ENCODE results near the gene SERINC5.

SERINC5 gene

DNA sequence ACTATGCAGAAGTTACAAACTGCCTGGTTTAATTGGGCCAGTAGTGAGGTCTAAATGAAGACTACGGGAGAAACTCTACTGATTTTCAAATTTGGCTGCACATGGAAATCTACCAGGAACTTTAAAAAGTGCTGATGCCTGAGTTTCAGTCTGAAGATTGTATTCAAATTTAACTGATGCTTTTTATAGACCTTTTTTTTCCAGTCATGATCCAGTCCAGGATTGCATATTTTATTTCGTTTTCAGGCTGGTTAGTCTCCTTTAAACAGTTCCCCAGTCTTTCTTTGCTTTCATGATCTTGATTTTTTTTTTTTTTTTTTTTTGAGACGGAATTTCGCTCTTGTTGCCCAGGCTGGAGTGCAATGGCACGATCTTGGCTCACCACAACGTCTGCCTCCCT lies 40.3 kb upstream of the SERINC5 start:
- no peak for ATAC-seq (ENCODE audit: low read depth)

DNA sequence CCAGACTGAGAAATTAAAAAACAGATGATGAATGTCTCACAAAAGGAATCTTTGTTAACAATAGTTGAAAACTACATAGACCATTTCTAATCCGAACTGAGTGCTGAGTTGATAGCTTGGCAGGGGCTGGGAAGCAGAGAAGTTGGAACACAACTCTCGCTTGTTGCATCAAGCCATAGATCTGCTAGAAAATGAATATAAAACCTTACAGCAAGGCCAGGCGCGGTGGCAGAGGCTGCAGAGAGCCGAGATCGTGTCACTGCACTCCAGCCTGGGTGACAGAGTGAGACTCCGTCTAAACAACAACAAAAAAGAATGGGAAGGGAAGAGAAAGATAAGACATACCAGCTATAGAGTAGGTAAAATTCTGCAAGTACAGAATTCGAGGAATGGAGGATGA lies 35.9 kb upstream of the SERINC5 start:
- DNase-seq (ENCODE audit: low spot score) (no peak), ATAC-seq (ENCODE audit: low read depth) (no peak)
- H3K4me1 ChIP-seq (ENCODE audit: insufficient read depth, poor library complexity, severe bottlenecking): no peaks in the 10 kb centered on the region
- no peaks in the 10 kb centered on the region for H3K9me3 ChIP-seq (ENCODE audit: severe bottlenecking)
- no peaks in the 10 kb centered on the region for H3K36me3 ChIP-seq (ENCODE audit: low read depth)
- no peak overlapping the region for H3K4me3 ChIP-seq (ENCODE audit: severe bottlenecking)
- no peak overlapping the region for H3K27ac ChIP-seq (ENCODE audit: poor library complexity, severe bottlenecking)
- TF ChIP-seq, protein P1, sequence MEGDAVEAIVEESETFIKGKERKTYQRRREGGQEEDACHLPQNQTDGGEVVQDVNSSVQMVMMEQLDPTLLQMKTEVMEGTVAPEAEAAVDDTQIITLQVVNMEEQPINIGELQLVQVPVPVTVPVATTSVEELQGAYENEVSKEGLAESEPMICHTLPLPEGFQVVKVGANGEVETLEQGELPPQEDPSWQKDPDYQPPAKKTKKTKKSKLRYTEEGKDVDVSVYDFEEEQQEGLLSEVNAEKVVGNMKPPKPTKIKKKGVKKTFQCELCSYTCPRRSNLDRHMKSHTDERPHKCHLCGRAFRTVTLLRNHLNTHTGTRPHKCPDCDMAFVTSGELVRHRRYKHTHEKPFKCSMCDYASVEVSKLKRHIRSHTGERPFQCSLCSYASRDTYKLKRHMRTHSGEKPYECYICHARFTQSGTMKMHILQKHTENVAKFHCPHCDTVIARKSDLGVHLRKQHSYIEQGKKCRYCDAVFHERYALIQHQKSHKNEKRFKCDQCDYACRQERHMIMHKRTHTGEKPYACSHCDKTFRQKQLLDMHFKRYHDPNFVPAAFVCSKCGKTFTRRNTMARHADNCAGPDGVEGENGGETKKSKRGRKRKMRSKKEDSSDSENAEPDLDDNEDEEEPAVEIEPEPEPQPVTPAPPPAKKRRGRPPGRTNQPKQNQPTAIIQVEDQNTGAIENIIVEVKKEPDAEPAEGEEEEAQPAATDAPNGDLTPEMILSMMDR (IDR thresholded peaks at IDR 0.05; ENCODE audit: poor library complexity, severe bottlenecking): no peak
- H3K27me3 ChIP-seq (ENCODE audit: insufficient read depth, poor library complexity, severe bottlenecking): no peaks in the 10 kb centered on the region

More for the DNA sequence above, 40.3 kb upstream of the SERINC5 start:
- no peaks in the 10 kb centered on the region for H3K4me1 ChIP-seq (ENCODE audit: insufficient read depth, poor library complexity, severe bottlenecking)
- no peak overlapping the region for H3K27ac ChIP-seq (ENCODE audit: poor library complexity, severe bottlenecking)
- TF ChIP-seq, protein P1 (IDR thresholded peaks at IDR 0.05; ENCODE audit: poor library complexity, severe bottlenecking): no peak
- no peaks in the 10 kb centered on the region for H3K27me3 ChIP-seq (ENCODE audit: insufficient read depth, poor library complexity, severe bottlenecking)
- H3K9me3 ChIP-seq (ENCODE audit: severe bottlenecking): no peaks in the 10 kb centered on the region
- no peak overlapping the region for H3K4me3 ChIP-seq (ENCODE audit: severe bottlenecking)
- DNase-seq (ENCODE audit: low spot score): no peak
- H3K36me3 ChIP-seq (ENCODE audit: low read depth): no peaks in the 10 kb centered on the region

DNA sequence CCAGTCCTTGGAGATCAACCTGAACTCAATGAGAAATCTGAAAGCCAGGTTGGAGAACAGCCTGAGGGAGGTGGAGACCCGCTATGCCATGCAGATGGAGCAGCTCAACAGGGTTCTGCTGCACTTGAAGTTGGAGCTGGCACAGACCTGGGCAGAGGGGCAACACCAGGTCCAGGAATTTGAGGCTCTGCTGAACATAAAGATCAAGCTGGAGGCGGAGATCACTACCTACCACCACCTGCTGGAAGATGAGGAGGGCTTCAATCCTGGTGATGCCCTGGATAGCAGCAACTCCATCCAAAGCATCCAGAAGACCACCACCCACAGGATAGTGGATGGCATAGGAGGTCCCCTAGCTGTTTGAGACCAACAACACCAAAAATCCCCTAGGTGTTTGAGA lies 33.5 kb upstream of the SERINC5 start:
- no peak overlapping the region for H3K27ac ChIP-seq (ENCODE audit: poor library complexity, severe bottlenecking)
- no peaks in the 10 kb centered on the region for H3K9me3 ChIP-seq (ENCODE audit: severe bottlenecking)
- H3K4me1 ChIP-seq (ENCODE audit: insufficient read depth, poor library complexity, severe bottlenecking): no peaks in the 10 kb centered on the region
- no peaks in the 10 kb centered on the region for H3K36me3 ChIP-seq (ENCODE audit: low read depth)
- ATAC-seq (ENCODE audit: low read depth): no peak
- TF ChIP-seq, protein P1 (IDR thresholded peaks at IDR 0.05; ENCODE audit: poor library complexity, severe bottlenecking): no peak
- DNase-seq (ENCODE audit: low spot score): no peak
- no peaks in the 10 kb centered on the region for H3K27me3 ChIP-seq (ENCODE audit: insufficient read depth, poor library complexity, severe bottlenecking)
- H3K4me3 ChIP-seq (ENCODE audit: severe bottlenecking): no peak overlapping the region

DNA sequence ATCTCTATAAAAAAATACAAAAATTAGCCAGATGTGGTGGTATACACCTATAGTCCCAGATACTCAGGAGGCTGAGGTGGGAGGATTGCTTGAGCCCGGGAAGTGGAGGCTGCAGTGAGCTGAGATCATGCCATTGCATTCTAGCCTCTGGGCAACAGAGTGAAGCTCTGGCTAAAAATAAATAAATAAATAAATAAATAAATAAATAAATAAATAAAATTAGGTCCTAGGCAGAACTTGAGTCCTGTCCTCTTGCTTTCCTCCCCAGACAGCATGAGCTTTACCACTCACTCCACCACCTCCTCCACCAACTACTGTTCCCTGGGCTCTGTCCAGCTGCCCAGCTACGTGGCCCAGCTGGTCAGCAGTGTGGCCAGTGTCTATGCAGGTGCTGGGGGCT lies 32.3 kb upstream of the SERINC5 start:
- Histone ChIP-seq H3K27me3 (ENCODE audit: insufficient read depth, poor library complexity, severe bottlenecking) (no peaks in the 10 kb centered on the region), H3K4me1 (ENCODE audit: insufficient read depth, poor library complexity, severe bottlenecking) (no peaks in the 10 kb centered on the region), H3K36me3 (ENCODE audit: low read depth) (no peaks in the 10 kb centered on the region), H3K27ac (ENCODE audit: poor library complexity, severe bottlenecking) (no peak overlapping the region), H3K4me3 (ENCODE audit: severe bottlenecking) (no peak overlapping the region), H3K9me3 (ENCODE audit: severe bottlenecking) (no peaks in the 10 kb centered on the region)
- no peak for DNase-seq (ENCODE audit: low spot score)
- TF ChIP-seq, protein P1 (IDR thresholded peaks at IDR 0.05; ENCODE audit: poor library complexity, severe bottlenecking): no peak
- ATAC-seq (ENCODE audit: low read depth): no peak

DNA sequence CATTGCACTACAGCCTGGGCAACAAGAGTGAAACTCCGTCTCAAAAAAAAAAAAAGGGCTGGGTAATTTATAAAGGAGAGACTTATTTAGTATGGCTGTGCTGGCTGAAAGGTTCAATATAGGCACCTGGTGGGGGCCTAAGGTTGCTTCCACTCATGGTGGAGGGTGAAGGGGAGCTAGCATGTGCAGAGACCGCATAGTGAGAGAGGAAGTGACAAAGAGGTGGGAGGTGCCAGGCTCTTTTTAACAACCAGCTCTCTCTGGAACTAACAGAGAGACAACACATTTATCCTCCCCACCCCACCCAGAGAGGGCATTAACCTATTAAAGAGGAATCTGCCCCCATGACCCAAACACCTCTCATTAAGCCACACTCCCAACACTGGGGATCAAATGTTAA lies 28.9 kb upstream of the SERINC5 start:
- Histone ChIP-seq H3K27ac (ENCODE audit: poor library complexity, severe bottlenecking) (no peak overlapping the region), H3K4me3 (ENCODE audit: severe bottlenecking) (no peak overlapping the region), H3K27me3 (ENCODE audit: insufficient read depth, poor library complexity, severe bottlenecking) (no peaks in the 10 kb centered on the region), H3K4me1 (ENCODE audit: insufficient read depth, poor library complexity, severe bottlenecking) (no peaks in the 10 kb centered on the region), H3K9me3 (ENCODE audit: severe bottlenecking) (no peaks in the 10 kb centered on the region), H3K36me3 (ENCODE audit: low read depth) (no peaks in the 10 kb centered on the region)
- DNase-seq (ENCODE audit: low spot score): no peak
- no peak for ATAC-seq (ENCODE audit: low read depth)
- TF ChIP-seq, protein P1 (IDR thresholded peaks at IDR 0.05; ENCODE audit: poor library complexity, severe bottlenecking): no peak
